Activated CD4-positive, alpha-beta memory T cell treated with anti-CD3 and anti-CD28 coated beads, Interleukin-2, amount 10 ng/mL, durations not matched to agents 7 days and 5 days (primary cell): ENCODE measurements around the gene ABCD4. TPM values are rescaled to one million over a fixed set of nuclear protein-coding genes. Genes with fewer than 3 reads are reported as not detected.
A peak's percentile ranks its signal among the peaks of the same experiment; 100 is the strongest.

Experiments
- CTCF ChIA-PET: fragments of 350-600 bp; sonication (Branson Sonifier 250); formaldehyde crosslinking; loops from one replicate; lab custom pipeline; 2021; ENCODE audit warnings: antibody characterized with exemption, inconsistent platforms; lab: Charles Lee
- POLR2A ChIA-PET: fragments of 350-600 bp; sonication (Branson Sonifier 250); formaldehyde crosslinking; loops from one replicate; lab custom pipeline; 2021; ENCODE audit warnings: antibody characterized with exemption; lab: Charles Lee
- DNase-seq: peaks from one replicate; pipeline ENCODE4 v3.0.0-alpha.2; 2020
- H3K27ac Mint-ChIP-seq: one replicate; pipeline ENCODE4 v1.8.0; 2021; ENCODE audit warnings: mild to moderate bottlenecking, mixed read lengths
- H3K27me3 Mint-ChIP-seq: one replicate; pipeline ENCODE4 v1.8.0; 2021; ENCODE audit warnings: mixed read lengths
- H3K36me3 Mint-ChIP-seq: one replicate; pipeline ENCODE4 v1.8.0; 2021; ENCODE audit warnings: low read depth, mixed read lengths
- H3K4me1 Mint-ChIP-seq: one replicate; pipeline ENCODE4 v1.8.0; 2021; ENCODE audit warnings: mixed read lengths
- H3K4me3 Mint-ChIP-seq: one replicate; pipeline ENCODE4 v1.8.0; 2021; ENCODE audit warnings: mild to moderate bottlenecking, mixed read lengths
- H3K9me3 Mint-ChIP-seq: one replicate; pipeline ENCODE4 v1.8.0; 2021; ENCODE audit warnings: mixed read lengths
- total RNA-seq, 2 experiments: library from RNA; stranded (reverse); gene quantifications; one replicate each; pipeline ENCODE4 v1.2.3, GENCODE V29; 2021

ABCD4 gene
- total RNA-seq, 2 experiments from 2014 or later = 52.7 to 54.4 TPM

- Mint-ChIP-seq H3K27ac (no peak overlapping the region), H3K9me3 (no peaks in the 10 kb centered on the region), H3K4me3 (no peak overlapping the region), H3K27me3 (peaks cover 11% of the 10 kb centered on the region), H3K36me3 (no peaks in the 10 kb centered on the region), H3K4me1 (no peaks in the 10 kb centered on the region)
- no peak for DNase-seq
- POLR2A ChIA-PET = no interaction called here
- CTCF ChIA-PET = interaction anchor here (1.3 kb wide), 1 partner anchor 9 kb away, joined by 3 read pairs; no protein-coding TSS in a partner anchor
Observed at GRCh38 chr14:74326369-74327152, 23.8 kb upstream of the ABCD4 start.

GRCh38 chr14:74325446-74325845, 22.7 kb upstream of the ABCD4 start:
- ChIA-PET POLR2A (no interaction called here), CTCF (interaction anchor here (1.3 kb wide), 1 partner anchor 8 kb away, joined by 3 read pairs; no protein-coding TSS in a partner anchor)
- Mint-ChIP-seq H3K4me3 (no peak overlapping the region), H3K36me3 (no peaks in the 10 kb centered on the region), H3K27ac (no peak overlapping the region), H3K4me1 (no peaks in the 10 kb centered on the region), H3K27me3 (peaks cover 15% of the 10 kb centered on the region), H3K9me3 (no peaks in the 10 kb centered on the region)
- no peak for DNase-seq

- DNase-seq = no peak
- Mint-ChIP-seq H3K4me3 (no peak overlapping the region), H3K27ac (no peak overlapping the region), H3K27me3 (peaks cover 15% of the 10 kb centered on the region), H3K9me3 (no peaks in the 10 kb centered on the region), H3K4me1 (no peaks in the 10 kb centered on the region), H3K36me3 (no peaks in the 10 kb centered on the region)
- POLR2A ChIA-PET = no interaction called here
- CTCF ChIA-PET = interaction anchor here (1.3 kb wide), 1 partner anchor 8 kb away, joined by 3 read pairs; no protein-coding TSS in a partner anchor
Observed at GRCh38 chr14:74324931-74325361, 22.2 kb upstream of the ABCD4 start.

- ChIA-PET CTCF (interaction anchor here (1.6 kb wide), 1 partner anchor 13 kb away, joined by 5 read pairs; the partner anchor contains the start of gene ABCD4), POLR2A (no interaction called here)
- no peak for DNase-seq
- Mint-ChIP-seq H3K27me3 (peaks cover 3% of the 10 kb centered on the region), H3K4me1 (no peaks in the 10 kb centered on the region), H3K36me3 (no peaks in the 10 kb centered on the region), H3K4me3 (no peak overlapping the region), H3K9me3 (no peaks in the 10 kb centered on the region), H3K27ac (no peak overlapping the region)
Observed at GRCh38 chr14:74314576-74314975, 11.8 kb upstream of the ABCD4 start.

GRCh38 chr14:74313601-74314000, 10.9 kb upstream of the ABCD4 start:
- Mint-ChIP-seq H3K4me1 (no peaks in the 10 kb centered on the region), H3K27ac (no peak overlapping the region), H3K9me3 (no peaks in the 10 kb centered on the region), H3K27me3 (no peaks in the 10 kb centered on the region), H3K36me3 (no peaks in the 10 kb centered on the region), H3K4me3 (no peak overlapping the region)
- DNase-seq = no peak
- CTCF ChIA-PET = interaction anchor here (1.0 to 1.6 kb wide), 2 partner anchors 10 to 12 kb away, joined by 3 to 5 read pairs; partner anchors contain the start of gene ABCD4
- POLR2A ChIA-PET = interaction anchor here (1.1 kb wide), 1 partner anchor 31 kb away, joined by 3 read pairs; no protein-coding TSS in a partner anchor

GRCh38 chr14:74312161-74312560, 9.4 kb upstream of the ABCD4 start:
- Mint-ChIP-seq H3K36me3 (no peaks in the 10 kb centered on the region), H3K27me3 (no peaks in the 10 kb centered on the region), H3K9me3 (no peaks in the 10 kb centered on the region), H3K4me3 (no peak overlapping the region), H3K27ac (no peak overlapping the region), H3K4me1 (no peaks in the 10 kb centered on the region)
- no peak for DNase-seq
- POLR2A ChIA-PET = no interaction called here
- CTCF ChIA-PET = no interaction called here

GRCh38 chr14:74309125-74310022, 6.6 kb upstream of the ABCD4 start:
- Mint-ChIP-seq H3K27ac (no peak overlapping the region), H3K4me1 (no peaks in the 10 kb centered on the region), H3K27me3 (no peaks in the 10 kb centered on the region), H3K9me3 (no peaks in the 10 kb centered on the region), H3K36me3 (no peaks in the 10 kb centered on the region), H3K4me3 (no peak overlapping the region)
- ChIA-PET CTCF (interaction anchor here (0.9 kb wide), 1 partner anchor 11 kb away, joined by 3 read pairs; no protein-coding TSS in a partner anchor), POLR2A (interaction anchor here (0.8 kb wide), 1 partner anchor 576 kb away, joined by 3 read pairs; no protein-coding TSS in a partner anchor)
- DNase-seq = no peak

- no peak overlapping the region for H3K4me3 Mint-ChIP-seq
- no peak for DNase-seq
- no peak overlapping the region for H3K27ac Mint-ChIP-seq
- H3K9me3 Mint-ChIP-seq = no peaks in the 10 kb centered on the region
- H3K4me1 Mint-ChIP-seq = no peaks in the 10 kb centered on the region
- ChIA-PET CTCF (no interaction called here), POLR2A (interaction anchor here (0.8 kb wide), 1 partner anchor 575 kb away, joined by 3 read pairs; no protein-coding TSS in a partner anchor)
- H3K27me3 Mint-ChIP-seq = no peaks in the 10 kb centered on the region
- no peaks in the 10 kb centered on the region for H3K36me3 Mint-ChIP-seq
Observed at GRCh38 chr14:74308695-74309094, 6.0 kb upstream of the ABCD4 start.

- POLR2A ChIA-PET = interaction anchor here (0.9 kb wide), 1 partner anchor 43 kb away, joined by 3 read pairs; no protein-coding TSS in a partner anchor
- CTCF ChIA-PET = interaction anchor here (0.7 to 1.4 kb wide), 4 partner anchors 8 to 268 kb away, joined by 3 to 9 read pairs (median 4); no protein-coding TSS in a partner anchor
- Mint-ChIP-seq H3K27me3 (no peaks in the 10 kb centered on the region), H3K27ac (peak overlapping the region; percentile 92), H3K4me3 (peak overlapping the region; percentile 99), H3K36me3 (peaks cover 20% of the 10 kb centered on the region), H3K9me3 (no peaks in the 10 kb centered on the region), H3K4me1 (peaks cover 38% of the 10 kb centered on the region)
- DNase-seq = peak; percentile 24
Observed at GRCh38 chr14:74302152-74302628, 544 bp downstream of the ABCD4 start.

- POLR2A ChIA-PET = interaction anchor here (0.9 kb wide), 1 partner anchor 43 kb away, joined by 3 read pairs; no protein-coding TSS in a partner anchor
- no peaks in the 10 kb centered on the region for H3K27me3 Mint-ChIP-seq
- peaks cover 20% of the 10 kb centered on the region for H3K36me3 Mint-ChIP-seq
- peak overlapping the region; percentile 99 for H3K4me3 Mint-ChIP-seq
- H3K27ac Mint-ChIP-seq = peak overlapping the region; percentile 92
- DNase-seq = no peak
- peaks cover 38% of the 10 kb centered on the region for H3K4me1 Mint-ChIP-seq
- CTCF ChIA-PET = interaction anchor here (0.7 to 1.4 kb wide), 3 partner anchors 11 to 268 kb away, joined by 3 to 9 read pairs (median 5); no protein-coding TSS in a partner anchor
- H3K9me3 Mint-ChIP-seq = no peaks in the 10 kb centered on the region
Observed at GRCh38 chr14:74301594-74302151, 1.1 kb downstream of the ABCD4 start.

GRCh38 chr14:74299061-74299545, 3.6 kb downstream of the ABCD4 start:
- H3K4me3 Mint-ChIP-seq = no peak overlapping the region
- ChIA-PET CTCF (interaction anchor here (0.5 kb wide), 1 partner anchor 1004 kb away, joined by 3 read pairs; no protein-coding TSS in a partner anchor), POLR2A (no interaction called here)
- H3K4me1 Mint-ChIP-seq = peaks cover 38% of the 10 kb centered on the region
- DNase-seq = peak; percentile 42
- no peaks in the 10 kb centered on the region for H3K27me3 Mint-ChIP-seq
- H3K36me3 Mint-ChIP-seq = peaks cover 20% of the 10 kb centered on the region
- H3K9me3 Mint-ChIP-seq = no peaks in the 10 kb centered on the region
- H3K27ac Mint-ChIP-seq = peak overlapping the region; percentile 80

GRCh38 chr14:74297986-74298385, 4.7 kb downstream of the ABCD4 start:
- POLR2A ChIA-PET = no interaction called here
- Mint-ChIP-seq H3K4me3 (no peak overlapping the region), H3K27me3 (no peaks in the 10 kb centered on the region), H3K36me3 (peaks cover 20% of the 10 kb centered on the region), H3K9me3 (no peaks in the 10 kb centered on the region), H3K27ac (no peak overlapping the region), H3K4me1 (peaks cover 32% of the 10 kb centered on the region)
- no peak for DNase-seq
- CTCF ChIA-PET = no interaction called here
